ENCODE measurements around the gene DHX15.

The DHX15 gene

GRCh38 chr4:24535399-24535798 is 49.0 kb downstream of the DHX15 start:
- DNase-seq: no peak
- Histone ChIP-seq H3K9me3 (ENCODE audit: control insufficient read depth, low read length) (no peaks in the 10 kb centered on the region), H4K91ac (ENCODE audit: low read length) (no peak overlapping the region), H3K27ac (ENCODE audit: low read length, poor library complexity, severe bottlenecking) (no peak overlapping the region), H3K4me2 (ENCODE audit: low read length, poor library complexity, severe bottlenecking) (no peak overlapping the region), H3K79me1 (replicated peaks; ENCODE audit: low read length, poor library complexity, severe bottlenecking) (peaks cover 6% of the 10 kb centered on the region), H3K4ac (ENCODE audit: low read depth in 1 of 2, low read length in 2 of 2) (no peak overlapping the region), H3K23ac (ENCODE audit: low read length in 2 of 2) (no peak overlapping the region), H2BK12ac (ENCODE audit: low read length in 2 of 2) (no peak overlapping the region), H3K18ac (ENCODE audit: low read depth in 1 of 2, low read length in 2 of 2) (no peak overlapping the region), H3K14ac (ENCODE audit: low read length in 2 of 2) (no peak overlapping the region), H3K9ac (ENCODE audit: low read length) (no peak overlapping the region), H2BK120ac (ENCODE audit: low read depth, low read length) (no peak overlapping the region), H4K8ac (ENCODE audit: low read length) (no peak overlapping the region), H3K27me3 (ENCODE audit: control insufficient read depth in 1 of 2, insufficient read depth in 1 of 2, low read length in 2 of 2) (no peaks in the 10 kb centered on the region), H2AFZ (ENCODE audit: low read depth, low read length) (no peak overlapping the region), H3K36me3 (ENCODE audit: control insufficient read depth in 1 of 2, insufficient read depth in 2 of 2, low read depth in 1 of 2, low read length in 2 of 2) (peaks cover 9 to 93% of the 10 kb centered on the region in 2 experiments), H3K4me1 (ENCODE audit: control insufficient read depth, insufficient read depth, low read depth, low read length) (no peaks in the 10 kb centered on the region), H2BK5ac (ENCODE audit: low read depth, low read length, poor library complexity, severe bottlenecking) (no peak overlapping the region), H2BK15ac (ENCODE audit: low read depth, poor library complexity, severe bottlenecking) (no peak overlapping the region), H2AK5ac (ENCODE audit: low read length, severe bottlenecking) (no peak overlapping the region), H3K4me3 (ENCODE audit: insufficient read depth in 1 of 2, low read depth in 1 of 2, low read length in 2 of 2) (no peak overlapping the region)
- 100% methylated on average over 2 of the region's 3 CpGs for WGBS

GRCh38 chr4:24533364-24533763 is 51.0 kb downstream of the DHX15 start:
- WGBS: 61% methylated on average over 4 of the region's 4 CpGs
- no peak overlapping the region for H3K4ac ChIP-seq (ENCODE audit: low read depth in 1 of 2, low read length in 2 of 2)

GRCh38 chr4:24529555-24529954 is 54.8 kb downstream of the DHX15 start:
- Histone ChIP-seq H3K9ac (ENCODE audit: low read length) (no peak overlapping the region), H2BK120ac (ENCODE audit: low read depth, low read length) (no peak overlapping the region), H3K18ac (ENCODE audit: low read depth in 1 of 2, low read length in 2 of 2) (no peak overlapping the region), H3K14ac (ENCODE audit: low read length in 2 of 2) (no peak overlapping the region), H2BK12ac (ENCODE audit: low read length in 2 of 2) (no peak overlapping the region), H2BK15ac (ENCODE audit: low read depth, poor library complexity, severe bottlenecking) (no peak overlapping the region), H2AFZ (ENCODE audit: low read depth, low read length) (no peak overlapping the region), H3K79me1 (replicated peaks; ENCODE audit: low read length, poor library complexity, severe bottlenecking) (peaks cover 8% of the 10 kb centered on the region), H3K36me3 (ENCODE audit: control insufficient read depth in 1 of 2, insufficient read depth in 2 of 2, low read depth in 1 of 2, low read length in 2 of 2) (peaks cover 13 to 91% of the 10 kb centered on the region in 2 experiments), H3K27me3 (ENCODE audit: control insufficient read depth in 1 of 2, insufficient read depth in 1 of 2, low read length in 2 of 2) (no peaks in the 10 kb centered on the region), H4K8ac (ENCODE audit: low read length) (no peak overlapping the region), H3K4ac (ENCODE audit: low read depth in 1 of 2, low read length in 2 of 2) (no peak overlapping the region), H4K91ac (ENCODE audit: low read length) (no peak overlapping the region), H3K4me1 (ENCODE audit: control insufficient read depth, insufficient read depth, low read depth, low read length) (no peaks in the 10 kb centered on the region), H3K23ac (ENCODE audit: low read length in 2 of 2) (no peak overlapping the region), H2BK5ac (ENCODE audit: low read depth, low read length, poor library complexity, severe bottlenecking) (no peak overlapping the region), H3K4me3 (ENCODE audit: insufficient read depth in 1 of 2, low read depth in 1 of 2, low read length in 2 of 2) (no peak overlapping the region), H3K4me2 (ENCODE audit: low read length, poor library complexity, severe bottlenecking) (no peak overlapping the region), H3K27ac (ENCODE audit: low read length, poor library complexity, severe bottlenecking) (no peak overlapping the region), H3K9me3 (ENCODE audit: control insufficient read depth, low read length) (no peaks in the 10 kb centered on the region), H2AK5ac (ENCODE audit: low read length, severe bottlenecking) (no peak overlapping the region)
- DNase-seq: no peak
- WGBS: 86% methylated on average over 1 of the region's 2 CpGs

More at GRCh38 chr4:24533364-24533763, 51.0 kb downstream of the DHX15 start:
- no peak overlapping the region for H3K23ac ChIP-seq (ENCODE audit: low read length in 2 of 2)
- no peak overlapping the region for H3K27ac ChIP-seq (ENCODE audit: low read length, poor library complexity, severe bottlenecking)
- H2AFZ ChIP-seq (ENCODE audit: low read depth, low read length): no peak overlapping the region
- H3K79me1 ChIP-seq (replicated peaks; ENCODE audit: low read length, poor library complexity, severe bottlenecking): peaks cover 10% of the 10 kb centered on the region
- H3K4me2 ChIP-seq (ENCODE audit: low read length, poor library complexity, severe bottlenecking): no peak overlapping the region
- no peak overlapping the region for H4K91ac ChIP-seq (ENCODE audit: low read length)
- no peak overlapping the region for H2BK12ac ChIP-seq (ENCODE audit: low read length in 2 of 2)
- no peak overlapping the region for H2BK5ac ChIP-seq (ENCODE audit: low read depth, low read length, poor library complexity, severe bottlenecking)
- no peak overlapping the region for H4K8ac ChIP-seq (ENCODE audit: low read length)
- DNase-seq: peak; percentile 50
- H2BK15ac ChIP-seq (ENCODE audit: low read depth, poor library complexity, severe bottlenecking): no peak overlapping the region
- H3K4me3 ChIP-seq (ENCODE audit: insufficient read depth in 1 of 2, low read depth in 1 of 2, low read length in 2 of 2): no peak overlapping the region
- no peak overlapping the region for H3K18ac ChIP-seq (ENCODE audit: low read depth in 1 of 2, low read length in 2 of 2)
- no peaks in the 10 kb centered on the region for H3K9me3 ChIP-seq (ENCODE audit: control insufficient read depth, low read length)
- H3K27me3 ChIP-seq (ENCODE audit: control insufficient read depth in 1 of 2, insufficient read depth in 1 of 2, low read length in 2 of 2): no peaks in the 10 kb centered on the region
- no peak overlapping the region for H3K9ac ChIP-seq (ENCODE audit: low read length)
- no peaks in the 10 kb centered on the region for H3K4me1 ChIP-seq (ENCODE audit: control insufficient read depth, insufficient read depth, low read depth, low read length)
- H2AK5ac ChIP-seq (ENCODE audit: low read length, severe bottlenecking): no peak overlapping the region
- no peak overlapping the region for H3K14ac ChIP-seq (ENCODE audit: low read length in 2 of 2)
- peaks cover 14 to 93% of the 10 kb centered on the region in 2 experiments for H3K36me3 ChIP-seq (ENCODE audit: control insufficient read depth in 1 of 2, insufficient read depth in 2 of 2, low read depth in 1 of 2, low read length in 2 of 2)
- no peak overlapping the region for H2BK120ac ChIP-seq (ENCODE audit: low read depth, low read length)

GRCh38 chr4:24527371-24527770 is 57.0 kb downstream of the DHX15 start:
- Histone ChIP-seq H3K27ac (ENCODE audit: low read length, poor library complexity, severe bottlenecking) (no peak overlapping the region), H2AFZ (ENCODE audit: low read depth, low read length) (no peak overlapping the region), H3K14ac (ENCODE audit: low read length in 2 of 2) (no peak overlapping the region), H3K36me3 (ENCODE audit: control insufficient read depth in 1 of 2, insufficient read depth in 2 of 2, low read depth in 1 of 2, low read length in 2 of 2) (peaks cover 17 to 94% of the 10 kb centered on the region in 2 experiments), H3K9me3 (ENCODE audit: control insufficient read depth, low read length) (no peaks in the 10 kb centered on the region), H3K79me1 (replicated peaks; ENCODE audit: low read length, poor library complexity, severe bottlenecking) (peaks cover 10% of the 10 kb centered on the region), H2BK120ac (ENCODE audit: low read depth, low read length) (no peak overlapping the region), H3K4me1 (ENCODE audit: control insufficient read depth, insufficient read depth, low read depth, low read length) (no peaks in the 10 kb centered on the region), H3K27me3 (ENCODE audit: control insufficient read depth in 1 of 2, insufficient read depth in 1 of 2, low read length in 2 of 2) (no peaks in the 10 kb centered on the region), H3K4me2 (ENCODE audit: low read length, poor library complexity, severe bottlenecking) (no peak overlapping the region), H4K91ac (ENCODE audit: low read length) (no peak overlapping the region), H3K4me3 (ENCODE audit: insufficient read depth in 1 of 2, low read depth in 1 of 2, low read length in 2 of 2) (no peak overlapping the region), H4K8ac (ENCODE audit: low read length) (no peak overlapping the region), H3K18ac (ENCODE audit: low read depth in 1 of 2, low read length in 2 of 2) (no peak overlapping the region), H2BK15ac (ENCODE audit: low read depth, poor library complexity, severe bottlenecking) (no peak overlapping the region), H2AK5ac (ENCODE audit: low read length, severe bottlenecking) (no peak overlapping the region), H2BK12ac (ENCODE audit: low read length in 2 of 2) (no peak overlapping the region), H3K23ac (ENCODE audit: low read length in 2 of 2) (no peak overlapping the region), H2BK5ac (ENCODE audit: low read depth, low read length, poor library complexity, severe bottlenecking) (no peak overlapping the region), H3K9ac (ENCODE audit: low read length) (no peak overlapping the region), H3K4ac (ENCODE audit: low read depth in 1 of 2, low read length in 2 of 2) (no peak overlapping the region)
- WGBS: 100% methylated on average over 1 of the region's 3 CpGs
- peak; percentile 58 for DNase-seq
